Measurements from ENCODE around the gene PDCD2L.

Gene PDCD2L

GRCh38 chr19:34475026-34475974, 71.1 kb downstream of the PDCD2L start:
- H3K27ac ChIP-seq, result no peak overlapping the region
- TF ChIP-seq CTCF (IDR thresholded peaks at IDR 0.05), result no peak
- no peak for TF ChIP-seq ZFX (IDR thresholded peaks at IDR 0.05; ENCODE audit: borderline replicate concordance)

Measured in 22Rv1 (cell line).